ENCODE results near the gene VPREB1.
"Not testable (repeated sequence)": the region's sequence is repeated elsewhere in the genome, so short reads cannot be mapped to it uniquely, and the experiment has no call there.

DNA sequence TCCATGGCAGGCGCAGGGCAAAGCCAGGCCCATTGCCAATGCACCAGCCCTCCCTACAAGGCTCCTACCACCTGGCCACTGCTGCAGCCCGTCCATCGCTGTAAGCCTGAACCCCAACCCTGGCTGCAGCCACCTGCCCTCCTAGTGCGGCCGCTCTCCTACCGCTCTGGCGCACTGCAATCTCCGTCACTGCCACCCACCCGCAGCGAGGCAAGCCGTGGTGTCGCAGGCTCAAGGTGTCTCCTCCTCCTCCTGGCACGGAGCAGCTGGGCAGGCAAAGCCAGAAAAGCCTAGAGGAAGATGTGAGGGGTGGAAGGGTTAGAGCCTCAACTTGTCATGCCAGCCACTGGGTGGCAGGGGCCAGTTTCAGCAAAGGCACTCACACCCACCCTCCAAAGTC, 50.1 kb downstream of the VPREB1 start:
- TF ChIP-seq LEF1 (IDR thresholded peaks at IDR 0.05; ENCODE audit: borderline replicate concordance); FOXM1 (IDR thresholded peaks at IDR 0.05; ENCODE audit: borderline replicate concordance); SP1 (IDR thresholded peaks at IDR 0.05); SUZ12 (IDR thresholded peaks at IDR 0.05): not testable (repeated sequence)

Data from HEK293T (cell line).